Vagina (tissue), 2 donors: ENCODE results near the gene PPARD. TPM values are rescaled to one million over a fixed set of nuclear protein-coding genes. Genes with fewer than 3 reads are reported as not detected.

Experiments used
- DNase-seq, 2 donors: peaks; one replicate each; pipeline ENCODE4 v3.0.0-alpha.2; 2017; ENCODE audit errors: extremely low spot score in 2 of 2
- H3K27ac ChIP-seq: fragments of 200-600 bp; sonication (generic); one replicate; pipeline ENCODE4 v1.5.1; 2019
- H3K27me3 ChIP-seq: fragments of 200-600 bp; sonication (generic); one replicate; pipeline ENCODE4 v1.5.1; 2019
- H3K36me3 ChIP-seq, 2 donors: fragments of 200-600 bp; sonication (generic); one replicate each; pipeline ENCODE4 v1.5.1; 2017 to 2019
- H3K4me1 ChIP-seq: fragments of 200-600 bp; sonication (generic); one replicate; pipeline ENCODE4 v1.5.1; 2019
- H3K4me3 ChIP-seq, 2 donors: fragments of 200-600 bp; sonication (generic); 1 replicate in 1 of 2; 2 replicates in 1 of 2; pipeline ENCODE4 v1.5.1; 2016 to 2019
- H3K9me3 ChIP-seq: fragments of 200-600 bp; sonication (generic); one replicate; pipeline ENCODE4 v1.5.1; 2019
- CTCF ChIP-seq, 3 experiments: fragments of 450-650 bp in 2 of 3; fragments of 200-600 bp in 1 of 3; sonication (generic) in 1 of 3; IDR thresholded peaks; one replicate each; pipeline ENCODE4 v1.5.1; 2017 to 2019; ENCODE audit warnings: antibody characterized with exemption in 3 of 3, mild to moderate bottlenecking in 2 of 3, moderate library complexity in 2 of 3
- POLR2A ChIP-seq, 2 donors: fragments of 450-650 bp; IDR thresholded peaks; one replicate each; pipeline ENCODE4 v1.6.1; 2017; ENCODE audit warnings: antibody characterized with exemption in 2 of 2, mild to moderate bottlenecking in 2 of 2, moderate library complexity in 2 of 2
- POLR2AphosphoS5 ChIP-seq, 2 donors: sonication (generic); formaldehyde crosslinking; IDR thresholded peaks; one replicate each; pipeline ENCODE4 v1.9.0; 2017; ENCODE audit warnings: antibody characterized with exemption in 2 of 2, mild to moderate bottlenecking in 2 of 2, low read depth in 1 of 2; ENCODE audit not compliant: insufficient read depth in 1 of 2
- intact Hi-C: fragments of 100-400 bp; cut with DNase I; formaldehyde crosslinking; loops from one replicate; pipeline ENCODE4 v1.15.1; 2023
- total RNA-seq: library from RNA; depleted of rRNA; stranded (reverse); fragments of >200 nt; gene quantifications from one replicate; pipeline ENCODE4 v1.2.3, GENCODE V29; 2016

Gene PPARD
- total RNA-seq, 1 donor from 2014 or later: 21.9 TPM

GRCh38 chr6:35463292-35463691 lies 120.9 kb downstream of the PPARD start:
- Histone ChIP-seq H3K27ac (no peak overlapping the region), H3K4me3 (no peak overlapping the region), H3K27me3 (no peaks in the 10 kb centered on the region), H3K36me3 (peaks cover 0 to 24% of the 10 kb centered on the region in 2 donors), H3K9me3 (no peaks in the 10 kb centered on the region), H3K4me1 (peaks cover 5% of the 10 kb centered on the region)
- intact Hi-C loops: no loop called here
- TF ChIP-seq POLR2A (IDR thresholded peaks at IDR 0.05) (no peak), POLR2AphosphoS5 (IDR thresholded peaks at IDR 0.05; ENCODE audit: insufficient read depth in 1 of 2, low read depth in 1 of 2) (no peak)
- no peak for DNase-seq

- intact Hi-C loops: no loop called here
- no peak overlapping the region for H3K4me3 ChIP-seq
- no peak for TF ChIP-seq CTCF (IDR thresholded peaks at IDR 0.05)
- TF ChIP-seq POLR2A (IDR thresholded peaks at IDR 0.05): no peak
- TF ChIP-seq POLR2AphosphoS5 (IDR thresholded peaks at IDR 0.05; ENCODE audit: insufficient read depth in 1 of 2, low read depth in 1 of 2): no peak
- peaks cover 0 to 15% of the 10 kb centered on the region in 2 donors for H3K36me3 ChIP-seq
- no peaks in the 10 kb centered on the region for H3K9me3 ChIP-seq
- DNase-seq: no peak
- no peaks in the 10 kb centered on the region for H3K27me3 ChIP-seq
- peaks cover 22% of the 10 kb centered on the region for H3K4me1 ChIP-seq
- H3K27ac ChIP-seq: no peak overlapping the region
Measured at GRCh38 chr6:35465646-35466045, 123.3 kb downstream of the PPARD start.

- peak in 1 of 2 donors; percentile 97 for DNase-seq
- Histone ChIP-seq H3K36me3 (peaks cover 0 to 23% of the 10 kb centered on the region in 2 donors), H3K27ac (peak within 1 kb of the TSS; percentile 91), H3K4me3 (peak within 1 kb of the TSS; percentile 75 to 76), H3K4me1 (peaks cover 39% of the 10 kb centered on the region), H3K27me3 (no peaks in the 10 kb centered on the region), H3K9me3 (no peaks in the 10 kb centered on the region)
- TF ChIP-seq CTCF (IDR thresholded peaks at IDR 0.05) (peak; percentile 89 to 97 (median 96)), POLR2A (IDR thresholded peaks at IDR 0.05) (peak in 1 of 2 donors; percentile 91), POLR2AphosphoS5 (IDR thresholded peaks at IDR 0.05; ENCODE audit: insufficient read depth in 1 of 2, low read depth in 1 of 2) (peak; percentile 94 to 99)
- intact Hi-C loops: no loop called here
Measured at GRCh38 chr6:35468181-35468979, 126.0 kb downstream of the PPARD start, which contains the start of gene RPL10A. Gene RPL10A, plus strand, starts transcription at chr6:35468401. Its CDS starts 34 bp downstream, at chr6:35468435.

- Histone ChIP-seq H3K9me3 (no peaks in the 10 kb centered on the region), H3K27ac (peak overlapping the region; percentile 91), H3K36me3 (peaks cover 0 to 29% of the 10 kb centered on the region in 2 donors), H3K4me3 (peak overlapping the region; percentile 75 to 76), H3K4me1 (peaks cover 39% of the 10 kb centered on the region), H3K27me3 (no peaks in the 10 kb centered on the region)
- TF ChIP-seq CTCF (IDR thresholded peaks at IDR 0.05) (no peak), POLR2A (IDR thresholded peaks at IDR 0.05) (no peak), POLR2AphosphoS5 (IDR thresholded peaks at IDR 0.05; ENCODE audit: insufficient read depth in 1 of 2, low read depth in 1 of 2) (no peak)
- DNase-seq: no peak
- intact Hi-C loops: no loop called here
Measured at GRCh38 chr6:35468980-35469750, 126.8 kb downstream of the PPARD start.
